GM10847 (cell line): ENCODE data around the gene NAALADL2.

Source experiments
- POLR2A ChIP-seq: IDR thresholded peaks from 2 replicates; pipeline ENCODE4 v1.6.1; 2011; ENCODE audit not compliant: insufficient read length; ENCODE audit errors: extremely low read depth

NAALADL2 gene

DNA sequence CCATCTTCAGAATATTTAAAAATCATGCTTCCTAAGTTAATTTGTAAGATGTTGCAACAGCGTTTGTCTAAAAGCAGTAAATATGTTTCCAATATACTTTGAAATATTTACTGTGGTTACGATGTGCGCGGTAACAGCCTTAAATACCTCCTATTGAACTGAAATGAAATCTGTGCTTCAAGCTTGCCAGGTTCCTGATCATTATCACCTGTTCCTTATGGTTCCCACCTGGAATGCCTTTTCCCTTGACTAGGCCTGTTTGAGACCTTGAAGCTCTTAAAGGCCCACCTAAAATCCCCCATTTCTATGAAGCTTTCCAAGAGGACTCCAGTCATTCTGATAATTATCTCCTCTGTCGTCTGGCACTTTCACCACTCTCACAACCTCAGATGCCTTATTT, 146.7 kb downstream of the NAALADL2 start:
- TF ChIP-seq POLR2A = no peak

DNA sequence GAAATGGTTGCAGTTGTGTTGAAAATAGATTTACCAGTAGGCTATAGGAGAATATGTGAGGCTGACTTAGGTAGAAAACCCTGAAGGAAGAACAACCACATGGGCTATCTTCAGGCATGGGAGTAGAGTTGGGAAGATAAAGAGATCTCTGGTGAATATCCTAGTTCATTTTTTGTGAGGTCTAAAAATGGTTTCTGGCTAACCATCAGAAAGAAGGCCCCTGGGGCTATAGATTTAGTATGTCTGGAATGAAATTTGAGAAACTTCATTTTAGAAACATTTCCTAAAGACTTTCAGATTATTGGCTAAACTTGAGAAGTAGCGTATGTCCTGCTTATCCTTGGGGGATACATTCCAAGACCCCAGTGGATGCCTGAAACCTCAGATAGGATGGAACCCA, 148.2 kb downstream of the NAALADL2 start:
- no peak for TF ChIP-seq POLR2A

DNA sequence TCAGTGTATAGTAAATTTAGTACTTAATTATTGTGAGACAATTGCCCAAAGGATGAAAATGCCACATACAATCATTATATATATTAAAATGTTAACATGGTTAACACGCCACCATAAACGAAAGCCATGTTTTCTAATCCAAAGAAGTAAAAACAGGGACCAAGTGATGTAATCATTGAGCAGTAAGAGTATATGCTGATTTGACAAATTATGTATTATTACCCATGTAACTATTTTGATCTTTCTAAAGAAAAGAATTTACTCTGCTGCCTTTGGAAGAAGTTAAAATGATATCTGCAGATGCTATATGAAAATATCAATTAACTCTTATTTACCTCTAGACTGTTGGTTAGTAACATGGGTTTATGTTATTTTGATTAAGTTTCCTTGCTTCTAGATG, 150.2 kb downstream of the NAALADL2 start:
- TF ChIP-seq POLR2A = no peak

DNA sequence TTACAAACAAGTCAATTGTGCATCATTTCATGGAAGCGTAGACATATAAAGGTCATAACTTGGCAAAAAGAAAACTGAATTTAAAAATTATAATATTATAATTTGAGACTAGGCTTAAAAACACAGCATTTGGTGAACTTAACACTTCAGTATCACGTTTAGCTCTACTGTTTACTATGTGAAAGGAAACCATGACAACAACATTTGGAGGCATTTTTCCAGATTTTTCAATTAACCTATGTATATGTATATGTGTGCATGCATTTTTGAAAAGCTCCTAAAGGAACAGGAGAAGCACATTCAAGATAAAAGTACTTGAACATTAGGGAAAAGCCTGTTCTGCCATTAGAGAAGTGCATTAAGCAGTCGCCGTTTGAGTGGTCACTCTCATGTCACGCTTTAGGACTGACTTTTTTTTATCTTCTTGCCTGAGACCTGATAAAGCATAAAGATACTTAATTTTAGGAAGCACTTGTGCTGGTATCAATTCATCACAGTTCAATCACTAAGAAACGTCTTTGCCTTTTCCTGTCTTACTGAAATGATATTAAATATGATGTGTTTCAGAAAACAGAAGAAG, 156.0 kb downstream of the NAALADL2 start:
- no peak for TF ChIP-seq POLR2A

DNA sequence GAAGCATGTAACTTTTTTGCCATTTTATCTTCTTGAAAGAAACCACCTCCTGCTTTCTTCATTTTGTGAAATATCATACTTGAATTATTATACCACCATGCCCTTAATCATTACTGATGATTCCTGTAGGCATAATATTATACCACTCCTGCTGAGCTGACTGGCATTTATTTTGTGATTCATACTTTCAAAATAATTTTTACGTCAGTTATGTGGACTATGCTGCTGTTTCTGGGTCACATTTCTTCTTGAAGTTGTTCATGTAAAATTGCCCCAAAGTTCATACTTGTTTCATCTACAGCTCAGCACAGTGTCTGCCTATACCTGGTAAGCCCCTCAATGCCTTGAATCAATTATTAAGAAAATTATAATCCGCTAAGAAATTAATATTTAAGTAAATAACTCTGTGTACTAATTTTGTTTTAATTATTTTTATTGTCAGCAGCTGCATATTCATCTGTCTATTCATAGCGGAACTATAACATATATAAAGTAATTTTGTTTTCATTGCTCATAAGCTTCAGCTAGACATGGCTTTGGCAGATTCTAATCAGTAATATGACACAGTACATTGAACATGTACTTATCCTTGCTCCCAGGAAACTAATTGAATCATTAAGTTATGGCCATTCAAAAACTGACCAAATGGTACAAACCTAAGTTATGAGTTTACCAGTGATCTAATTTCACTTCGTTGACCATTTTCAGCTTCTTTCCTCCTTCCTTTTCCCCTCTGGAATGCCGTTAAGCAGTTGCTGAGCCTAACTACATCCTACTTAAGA, 160.0 kb downstream of the NAALADL2 start:
- no peak for TF ChIP-seq POLR2A

DNA sequence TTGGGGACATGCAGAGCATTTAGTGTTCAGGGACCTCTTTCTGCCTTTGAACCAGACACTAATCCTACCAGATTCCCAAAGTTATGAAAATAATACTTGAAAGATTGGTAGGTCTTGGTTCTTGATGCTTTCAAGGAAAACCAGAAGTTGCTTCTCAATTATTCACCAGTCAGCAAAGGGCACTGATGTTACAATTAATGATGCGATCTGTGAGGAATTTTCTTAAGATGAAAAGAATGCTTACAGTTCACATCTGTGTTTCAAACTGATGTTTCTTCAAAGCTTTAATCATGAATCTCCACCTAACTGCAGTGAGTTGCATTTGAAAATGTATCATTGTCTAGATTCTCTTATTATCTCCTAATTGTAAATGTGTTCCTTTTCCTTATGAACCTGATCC, 161.0 kb downstream of the NAALADL2 start:
- TF ChIP-seq POLR2A = no peak

- no peak for TF ChIP-seq POLR2A
These were observed 170.7 kb downstream of the NAALADL2 start for GRCh38 chr3:175029828-175030227.

DNA sequence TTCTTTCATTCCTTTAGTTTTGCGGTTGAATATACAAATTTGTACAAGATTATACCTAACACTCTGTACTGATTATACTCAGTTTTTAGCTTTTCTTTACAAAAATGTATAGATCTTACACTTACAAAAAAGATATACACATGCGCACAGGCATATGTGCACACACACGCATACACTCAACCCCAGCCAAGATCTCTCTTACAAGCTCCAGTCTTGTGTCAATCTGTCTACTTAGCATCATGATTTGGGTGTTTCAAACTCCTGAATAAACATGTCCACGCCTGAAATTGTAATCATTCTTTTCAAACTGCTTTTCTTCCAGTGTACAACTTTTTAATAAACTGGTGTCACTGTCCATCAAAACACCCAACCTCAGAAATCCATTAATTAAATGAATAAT, 180.7 kb downstream of the NAALADL2 start:
- no peak for TF ChIP-seq POLR2A

DNA sequence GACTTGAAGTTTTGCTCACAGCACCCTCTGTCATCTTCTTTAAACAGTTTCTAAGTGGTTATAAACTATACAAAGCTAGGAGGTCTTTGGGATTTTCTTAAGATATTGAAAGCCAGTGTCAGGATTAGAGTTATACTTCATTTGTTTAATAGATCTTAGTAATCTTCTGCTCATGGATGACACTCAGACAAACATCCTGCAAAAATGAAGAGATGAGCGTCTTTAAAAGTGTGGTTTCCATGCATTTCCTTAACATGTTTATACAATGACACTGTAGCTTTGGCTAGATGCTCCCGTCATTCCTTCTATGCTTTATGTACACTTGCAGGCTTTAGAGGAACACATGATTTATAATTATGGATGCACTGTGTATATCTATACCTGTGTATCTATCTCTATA, 182.2 kb downstream of the NAALADL2 start:
- no peak for TF ChIP-seq POLR2A

- no peak for TF ChIP-seq POLR2A
These were observed 187.5 kb downstream of the NAALADL2 start for GRCh38 chr3:175046601-175047000.

DNA sequence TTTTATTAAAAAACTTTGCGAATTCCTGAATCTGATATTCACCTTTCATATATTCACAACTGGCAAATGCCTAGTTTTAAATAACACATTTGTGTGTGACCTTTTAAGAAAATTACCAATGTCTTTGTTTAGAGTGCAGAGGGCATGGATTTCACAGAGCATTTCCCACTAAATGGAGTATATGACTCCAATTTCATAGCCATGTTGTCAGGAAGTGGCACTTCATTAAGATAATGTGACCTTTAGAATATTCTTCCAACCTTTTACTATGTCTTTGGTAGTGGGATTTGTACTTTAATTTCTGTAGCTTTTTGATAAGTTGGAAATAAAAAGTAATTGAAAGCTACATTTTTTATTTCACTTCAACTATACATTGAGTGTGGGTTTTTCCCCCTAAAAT, 188.7 kb downstream of the NAALADL2 start:
- no peak for TF ChIP-seq POLR2A

GRCh38 chr3:175057401-175057800, 198.3 kb downstream of the NAALADL2 start:
- TF ChIP-seq POLR2A = no peak

DNA sequence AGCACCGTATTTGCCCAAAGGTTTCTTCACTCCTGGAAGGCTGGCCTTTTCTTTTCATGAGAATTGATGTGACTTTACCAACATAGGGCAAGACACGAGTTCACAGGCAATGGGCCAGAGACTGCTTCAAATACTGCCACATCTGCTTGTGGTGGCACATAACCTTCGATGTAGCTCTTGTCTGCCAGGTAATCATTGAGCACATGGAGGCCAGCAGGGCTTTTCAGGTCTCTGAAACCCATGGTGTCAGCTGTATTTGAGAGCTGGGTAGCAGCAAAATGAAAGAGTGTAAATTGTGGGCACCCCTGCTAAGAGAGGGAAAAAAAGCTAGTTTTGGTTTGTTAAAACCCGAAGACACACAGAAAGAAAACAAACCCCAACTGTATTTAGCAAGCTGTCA, 200.7 kb downstream of the NAALADL2 start:
- no peak for TF ChIP-seq POLR2A

DNA sequence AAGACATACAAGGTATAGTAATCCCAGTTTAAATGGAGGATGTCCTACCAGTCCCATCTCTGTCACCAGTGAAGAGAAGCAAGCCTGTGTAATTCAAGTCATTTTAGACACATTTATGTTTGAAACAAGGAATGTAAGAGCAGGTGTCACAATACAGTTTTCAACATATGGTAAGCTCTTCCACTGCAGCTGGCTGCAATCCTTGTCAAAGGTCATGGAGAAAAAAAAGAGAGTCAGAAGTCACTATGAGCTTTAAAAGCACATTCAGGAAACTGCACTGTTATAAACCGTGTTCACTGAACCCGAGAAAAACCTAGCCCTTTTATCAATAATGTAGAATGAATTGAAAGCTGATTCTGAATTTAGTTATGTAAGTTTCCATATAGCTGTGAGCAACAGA, 206.4 kb downstream of the NAALADL2 start:
- no peak for TF ChIP-seq POLR2A

DNA sequence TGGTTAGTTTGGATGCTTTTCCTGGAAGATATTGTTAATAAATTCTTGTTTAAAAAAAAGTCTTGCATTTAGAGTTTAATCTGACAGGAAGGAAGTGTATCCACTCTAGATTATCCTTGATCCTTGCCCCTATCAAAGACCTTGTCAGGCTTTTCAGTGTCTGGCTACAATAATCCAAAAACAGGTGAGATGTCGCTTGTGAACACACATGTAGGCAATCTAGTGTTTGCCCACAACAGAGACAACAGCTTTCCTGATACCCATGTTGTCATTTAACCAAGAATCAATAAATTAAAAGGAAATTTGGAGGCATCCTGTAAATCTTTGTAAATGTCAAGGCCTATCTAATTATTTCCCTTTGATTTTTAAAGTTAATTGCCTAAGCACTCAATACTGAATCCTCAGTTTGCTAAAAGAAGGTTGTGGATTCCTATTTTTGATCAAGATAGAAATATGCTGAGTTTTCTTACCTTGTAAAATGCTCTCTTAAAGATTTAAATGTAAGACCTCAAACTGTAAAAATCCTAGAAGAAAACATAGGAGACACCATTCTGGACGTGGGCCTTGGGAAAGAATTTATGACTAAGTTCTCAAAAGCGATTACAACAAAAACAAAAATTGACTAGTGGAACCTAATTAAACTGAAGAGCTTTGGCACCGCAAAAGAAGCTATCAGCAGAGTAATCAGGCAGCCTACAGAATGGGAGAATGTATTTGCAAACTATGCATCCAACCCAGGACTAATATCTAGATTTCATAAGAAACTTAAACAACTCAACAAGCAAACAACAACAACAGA, 207.7 kb downstream of the NAALADL2 start:
- TF ChIP-seq POLR2A = no peak

- no peak for TF ChIP-seq POLR2A
These were observed 209.5 kb downstream of the NAALADL2 start for GRCh38 chr3:175068587-175068986.

DNA sequence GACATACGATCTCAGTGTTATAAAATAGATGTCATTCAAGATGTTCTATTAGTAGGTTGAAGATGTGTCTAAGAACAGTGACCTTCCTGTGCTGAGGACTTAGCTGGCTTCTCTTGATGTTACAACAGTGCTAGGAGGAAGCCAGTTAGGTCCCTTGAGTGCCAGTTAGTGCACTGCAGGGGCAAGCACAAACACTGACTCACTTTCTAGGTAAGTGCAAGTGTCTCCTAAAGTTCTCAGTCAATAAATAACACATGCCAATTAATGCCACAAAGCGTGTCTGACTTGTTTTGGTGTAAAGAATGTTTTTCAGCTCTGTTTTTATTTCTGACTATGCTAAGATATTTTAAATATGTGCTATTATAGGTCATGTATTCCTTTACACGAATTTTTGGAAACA, 211.8 kb downstream of the NAALADL2 start:
- TF ChIP-seq POLR2A = no peak
